GM18951 (cell line): ENCODE results near the gene MAPK6.

Experiments
- POLR2A ChIP-seq: IDR thresholded peaks from 4 replicates; pipeline ENCODE4 v1.6.1; 2011; ENCODE audit warnings: mild to moderate bottlenecking; ENCODE audit not compliant: insufficient read length, insufficient read depth; ENCODE audit errors: extremely low read depth
- in situ Hi-C: fragments of 300-500 bp; cut with MboI; formaldehyde crosslinking; loops from one replicate; pipeline ENCODE4 v1.12.0; 2022; ENCODE audit warnings: low sequenced_read_pairs, mixed read lengths, inconsistent platforms; ENCODE audit not compliant: unreplicated experiment

Gene MAPK6

GRCh38 chr15:52114261-52115055 lies 95.4 kb downstream of the MAPK6 start:
- TF ChIP-seq POLR2A, result no peak
- in situ Hi-C loops, result no loop called here

- in situ Hi-C loops, result no loop called here
- no peak for TF ChIP-seq POLR2A
Measured at GRCh38 chr15:52115598-52116427, 96.8 kb downstream of the MAPK6 start.
